SH-SY5Y (cell line): Measurements from ENCODE around the gene FAM13C.

ENCODE experiments used
- GATA2 ChIP-seq: IDR thresholded peaks from 2 replicates; pipeline ENCODE4 v1.6.1; 2011; ENCODE audit warnings: mild to moderate bottlenecking, low read depth, low read length
- GATA3 ChIP-seq: IDR thresholded peaks from 2 replicates; pipeline ENCODE4 v1.6.1; 2011; ENCODE audit warnings: low read depth, mild to moderate bottlenecking, low read length, moderate library complexity

FAM13C gene

GRCh38 chr10:59375990-59376389, 13.6 kb upstream of the FAM13C start:
- TF ChIP-seq GATA2: no peak
- no peak for TF ChIP-seq GATA3

GRCh38 chr10:59374916-59375315, 12.6 kb upstream of the FAM13C start:
- TF ChIP-seq GATA3 (no peak), GATA2 (no peak)

GRCh38 chr10:59373071-59373470, 10.7 kb upstream of the FAM13C start:
- TF ChIP-seq GATA2: no peak
- TF ChIP-seq GATA3: no peak

GRCh38 chr10:59372543-59372942, 10.2 kb upstream of the FAM13C start:
- TF ChIP-seq GATA2 (no peak), GATA3 (no peak)

- TF ChIP-seq GATA2 (no peak), GATA3 (no peak)
Observed at GRCh38 chr10:59366290-59366689, 3.9 kb upstream of the FAM13C start.

- TF ChIP-seq GATA3 (no peak), GATA2 (no peak)
Observed at GRCh38 chr10:59363446-59363958, 1.2 kb upstream of the FAM13C start.

GRCh38 chr10:59362959-59363381, 621 bp upstream of the FAM13C start:
- TF ChIP-seq GATA2: no peak

GRCh38 chr10:59361663-59362143, 646 bp downstream of the FAM13C start:
- TF ChIP-seq GATA2 (no peak), GATA3 (no peak)

GRCh38 chr10:59360605-59361405, 1.5 kb downstream of the FAM13C start:
- TF ChIP-seq GATA2: no peak
- TF ChIP-seq GATA3: no peak

- TF ChIP-seq GATA3 (no peak), GATA2 (no peak)
Observed at GRCh38 chr10:59358576-59358975, 3.8 kb downstream of the FAM13C start.

- TF ChIP-seq GATA3: no peak
- TF ChIP-seq GATA2: no peak
Observed at GRCh38 chr10:59354434-59354833, 7.9 kb downstream of the FAM13C start.

GRCh38 chr10:59350558-59350957, 11.8 kb downstream of the FAM13C start:
- no peak for TF ChIP-seq GATA2
- TF ChIP-seq GATA3: no peak

GRCh38 chr10:59346321-59346720, 16.0 kb downstream of the FAM13C start:
- no peak for TF ChIP-seq GATA3
- no peak for TF ChIP-seq GATA2

- no peak for TF ChIP-seq GATA3
- no peak for TF ChIP-seq GATA2
Observed at GRCh38 chr10:59342723-59343122, 19.6 kb downstream of the FAM13C start.

- no peak for TF ChIP-seq GATA3
- no peak for TF ChIP-seq GATA2
Observed at GRCh38 chr10:59342000-59342399, 20.3 kb downstream of the FAM13C start.

- TF ChIP-seq GATA2: no peak
- TF ChIP-seq GATA3: no peak
Observed at GRCh38 chr10:59340285-59340684, 22.1 kb downstream of the FAM13C start.
